Lower lobe of right lung (tissue), 2 donors: ENCODE results near the gene SLC12A3. TPM values are rescaled to one million over a fixed set of nuclear protein-coding genes. Genes with fewer than 3 reads are reported as not detected.

Source experiments
- ATAC-seq, 2 donors: fragments of 200-7000 bp; cut with Tn5 transposase; one replicate each; pipeline ENCODE4 v1.9.1; 2020 to 2022; ENCODE audit warnings: mild to moderate bottlenecking in 2 of 2, moderate library complexity in 2 of 2
- DNase-seq: peaks from one replicate; pipeline ENCODE4 v3.0.0-alpha.2; 2020
- H3K27ac ChIP-seq: fragments of 200-600 bp; one replicate; pipeline ENCODE4 v1.8.0; 2022
- H3K27me3 ChIP-seq: fragments of 200-600 bp; one replicate; pipeline ENCODE4 v1.8.0; 2022; ENCODE audit warnings: low read depth
- H3K36me3 ChIP-seq: fragments of 200-600 bp; one replicate; pipeline ENCODE4 v1.8.0; 2022; ENCODE audit warnings: mild to moderate bottlenecking
- H3K4me1 ChIP-seq: fragments of 200-600 bp; one replicate; pipeline ENCODE4 v1.8.0; 2022
- H3K4me3 ChIP-seq: fragments of 200-600 bp; one replicate; pipeline ENCODE4 v1.8.0; 2022; ENCODE audit warnings: mild to moderate bottlenecking
- H3K9me3 ChIP-seq: fragments of 200-600 bp; one replicate; pipeline ENCODE4 v1.8.0; 2022
- CTCF ChIP-seq: fragments of 200-600 bp; IDR thresholded peaks from one replicate; pipeline ENCODE4 v1.8.0; 2022; ENCODE audit warnings: antibody characterized with exemption, mild to moderate bottlenecking
- intact Hi-C: fragments of 100-400 bp; cut with DNase I; formaldehyde crosslinking; loops from one replicate; pipeline ENCODE4 v1.11.0; 2022
- total RNA-seq: library from RNA; stranded (reverse); fragmentation: NEBNext Ultra II Directional; extraction: Animal tissue kit (Norgen Biotek cat#: 25700); gene quantifications from one replicate; pipeline ENCODE4 v1.2.1, GENCODE V29; 2021
- donor health status: DM: no; HTN: yes; CAD: no; lungs with severe emphysema.

Gene SLC12A3
- total RNA-seq, 1 donor from 2014 or later, result not detected

- intact Hi-C loops, result no loop called here
- peaks cover 43% of the 10 kb centered on the region for H3K4me1 ChIP-seq
- no peak overlapping the region for H3K4me3 ChIP-seq
- H3K36me3 ChIP-seq, result peaks cover 82% of the 10 kb centered on the region
- H3K27ac ChIP-seq, result no peak overlapping the region
- no peaks in the 10 kb centered on the region for H3K27me3 ChIP-seq
- no peak for DNase-seq
- TF ChIP-seq CTCF, result no peak
- no peaks in the 10 kb centered on the region for H3K9me3 ChIP-seq
- no peak for ATAC-seq
These were observed 78.9 kb downstream of the SLC12A3 start for GRCh38 chr16:56943761-56944375.

- peak in 1 of 2 donors; percentile 39 for ATAC-seq
- intact Hi-C loops, result no loop called here
- Histone ChIP-seq H3K4me3 (no peak overlapping the region), H3K9me3 (no peaks in the 10 kb centered on the region), H3K4me1 (peaks cover 34% of the 10 kb centered on the region), H3K36me3 (peaks cover 69% of the 10 kb centered on the region), H3K27me3 (no peaks in the 10 kb centered on the region), H3K27ac (peak overlapping the region; percentile 47)
- TF ChIP-seq CTCF, result no peak
- DNase-seq, result no peak
These were observed 80.2 kb downstream of the SLC12A3 start for GRCh38 chr16:56944954-56945839.

GRCh38 chr16:56945847-56946527 lies 81.0 kb downstream of the SLC12A3 start:
- peak; percentile 29 to 60 for ATAC-seq
- no peak overlapping the region for H3K27ac ChIP-seq
- peaks cover 61% of the 10 kb centered on the region for H3K36me3 ChIP-seq
- no peak overlapping the region for H3K4me3 ChIP-seq
- no peaks in the 10 kb centered on the region for H3K27me3 ChIP-seq
- H3K4me1 ChIP-seq, result peaks cover 35% of the 10 kb centered on the region
- DNase-seq, result no peak
- H3K9me3 ChIP-seq, result no peaks in the 10 kb centered on the region
- intact Hi-C loops, result no loop called here
- no peak for TF ChIP-seq CTCF

GRCh38 chr16:56946767-56947603 lies 82.0 kb downstream of the SLC12A3 start:
- Histone ChIP-seq H3K36me3 (peaks cover 51% of the 10 kb centered on the region), H3K4me3 (no peak overlapping the region), H3K27ac (no peak overlapping the region), H3K4me1 (peaks cover 39% of the 10 kb centered on the region), H3K9me3 (no peaks in the 10 kb centered on the region), H3K27me3 (no peaks in the 10 kb centered on the region)
- no peak for ATAC-seq
- intact Hi-C loops, result no loop called here
- TF ChIP-seq CTCF, result no peak
- no peak for DNase-seq

GRCh38 chr16:56947604-56947995 lies 82.6 kb downstream of the SLC12A3 start:
- Histone ChIP-seq H3K4me3 (no peak overlapping the region), H3K27me3 (no peaks in the 10 kb centered on the region), H3K36me3 (peaks cover 45% of the 10 kb centered on the region), H3K27ac (no peak overlapping the region), H3K4me1 (peaks cover 36% of the 10 kb centered on the region), H3K9me3 (no peaks in the 10 kb centered on the region)
- no peak for TF ChIP-seq CTCF
- no peak for ATAC-seq
- no peak for DNase-seq
- intact Hi-C loops, result no loop called here
